KMS-11 (cell line): ENCODE measurements around the gene MOGAT2.

Experiments used
- H2AFZ ChIP-seq: fragments of 200-600 bp; sonication (generic); 2 replicates; pipeline ENCODE4 v1.6.1; 2016; ENCODE audit warnings: antibody characterized with exemption, mixed run types, low read depth
- H3K27ac ChIP-seq: fragments of 200-600 bp; sonication (generic); 2 replicates; pipeline ENCODE4 v1.6.1; 2016; ENCODE audit warnings: mild to moderate bottlenecking, mixed run types
- H3K27me3 ChIP-seq: fragments of 200-600 bp; sonication (generic); 2 replicates; pipeline ENCODE4 v1.6.1; 2017; ENCODE audit warnings: mild to moderate bottlenecking, low read depth, mixed run types, moderate library complexity; ENCODE audit not compliant: insufficient read depth
- H3K36me3 ChIP-seq: fragments of 200-600 bp; sonication (generic); 2 replicates; pipeline ENCODE4 v1.6.1; 2017; ENCODE audit warnings: mild to moderate bottlenecking, mixed run types; ENCODE audit not compliant: insufficient read depth
- H3K4me1 ChIP-seq: fragments of 200-600 bp; sonication (generic); 2 replicates; pipeline ENCODE4 v1.6.1; 2016; ENCODE audit warnings: mild to moderate bottlenecking, low read depth, mixed run types; ENCODE audit not compliant: poor library complexity, severe bottlenecking
- H3K4me2 ChIP-seq: fragments of 200-600 bp; sonication (generic); 2 replicates; pipeline ENCODE4 v1.7.0; 2016; ENCODE audit warnings: mild to moderate bottlenecking, mixed run types
- H3K4me3 ChIP-seq: fragments of 200-600 bp; sonication (generic); IDR thresholded peaks from 2 replicates; pipeline ENCODE4 v1.6.1; 2017; ENCODE audit warnings: low read depth, low read length, mixed read lengths; ENCODE audit not compliant: insufficient read depth
- H3K79me2 ChIP-seq: fragments of 200-600 bp; sonication (generic); 2 replicates; pipeline ENCODE4 v1.6.1; 2016; ENCODE audit warnings: low read depth, mixed run types; ENCODE audit not compliant: insufficient read depth
- H3K9ac ChIP-seq: fragments of 200-600 bp; sonication (generic); 2 replicates; pipeline ENCODE4 v1.6.1; 2016; ENCODE audit warnings: mild to moderate bottlenecking, mixed run types
- H4K20me1 ChIP-seq: fragments of 200-600 bp; sonication (generic); 2 replicates; pipeline ENCODE4 v1.6.1; 2016; ENCODE audit warnings: mild to moderate bottlenecking, mixed run types; ENCODE audit not compliant: insufficient read depth
- CTCF ChIP-seq: fragments of 200-600 bp; sonication (generic); conservative IDR thresholded peaks from 2 replicates; pipeline ENCODE4 v1.6.1; 2017; ENCODE audit warnings: low read depth, mild to moderate bottlenecking, antibody characterized with exemption, low read length, moderate library complexity, mixed read lengths

Gene MOGAT2

GRCh38 chr11:75760243-75760642 is 42.6 kb downstream of the MOGAT2 start:
- no peaks in the 10 kb centered on the region for H3K27me3 ChIP-seq
- H3K36me3 ChIP-seq: no peaks in the 10 kb centered on the region
- H3K9ac ChIP-seq: no peak overlapping the region
- H3K27ac ChIP-seq: no peak overlapping the region
- H3K4me3 ChIP-seq: no peak overlapping the region
- H3K4me1 ChIP-seq: no peaks in the 10 kb centered on the region
- no peaks in the 10 kb centered on the region for H4K20me1 ChIP-seq
- no peak overlapping the region for H2AFZ ChIP-seq
- H3K79me2 ChIP-seq: no peaks in the 10 kb centered on the region
- H3K4me2 ChIP-seq: no peak overlapping the region
- no peak for TF ChIP-seq CTCF

- Histone ChIP-seq H3K27ac (no peak overlapping the region), H3K4me1 (no peaks in the 10 kb centered on the region), H3K4me3 (no peak overlapping the region), H3K4me2 (no peak overlapping the region), H4K20me1 (no peaks in the 10 kb centered on the region), H2AFZ (no peak overlapping the region), H3K79me2 (no peaks in the 10 kb centered on the region), H3K9ac (no peak overlapping the region), H3K27me3 (no peaks in the 10 kb centered on the region), H3K36me3 (no peaks in the 10 kb centered on the region)
- TF ChIP-seq CTCF: no peak
Measured at GRCh38 chr11:75760710-75761493, 43.3 kb downstream of the MOGAT2 start.

GRCh38 chr11:75762158-75762557 is 44.5 kb downstream of the MOGAT2 start:
- Histone ChIP-seq H3K79me2 (no peaks in the 10 kb centered on the region), H3K4me3 (no peak overlapping the region), H3K27me3 (no peaks in the 10 kb centered on the region), H3K4me2 (no peak overlapping the region), H4K20me1 (no peaks in the 10 kb centered on the region), H3K4me1 (peaks cover 8% of the 10 kb centered on the region), H3K9ac (no peak overlapping the region), H2AFZ (no peak overlapping the region), H3K27ac (no peak overlapping the region), H3K36me3 (no peaks in the 10 kb centered on the region)
- TF ChIP-seq CTCF: no peak

DNA sequence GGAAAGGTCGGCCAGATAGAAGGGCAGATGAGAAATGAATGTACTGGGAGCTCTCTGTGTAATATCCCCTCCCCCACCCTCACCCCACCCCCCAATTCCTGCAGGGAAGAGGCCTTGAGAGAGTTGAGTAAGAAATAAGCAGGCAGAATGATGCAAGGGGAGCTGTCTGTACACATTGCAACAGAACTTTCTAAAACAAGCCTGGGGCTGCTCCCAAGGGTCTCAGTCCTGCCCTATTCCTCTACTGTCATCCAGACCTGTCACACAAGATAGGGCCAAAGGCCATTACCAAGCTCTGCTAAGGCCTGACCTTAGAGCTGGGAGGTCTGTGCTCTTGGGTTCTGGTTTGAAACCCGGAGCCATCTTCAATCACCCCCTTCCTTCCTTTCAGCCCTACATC is 45.2 kb downstream of the MOGAT2 start:
- Histone ChIP-seq H3K4me1 (peaks cover 15% of the 10 kb centered on the region), H3K79me2 (no peaks in the 10 kb centered on the region), H3K4me3 (no peak overlapping the region), H3K9ac (no peak overlapping the region), H4K20me1 (no peaks in the 10 kb centered on the region), H3K27me3 (no peaks in the 10 kb centered on the region), H2AFZ (no peak overlapping the region), H3K36me3 (no peaks in the 10 kb centered on the region), H3K4me2 (no peak overlapping the region), H3K27ac (no peak overlapping the region)
- no peak for TF ChIP-seq CTCF
